ENCODE results near the gene WDFY4.

Gene WDFY4

DNA sequence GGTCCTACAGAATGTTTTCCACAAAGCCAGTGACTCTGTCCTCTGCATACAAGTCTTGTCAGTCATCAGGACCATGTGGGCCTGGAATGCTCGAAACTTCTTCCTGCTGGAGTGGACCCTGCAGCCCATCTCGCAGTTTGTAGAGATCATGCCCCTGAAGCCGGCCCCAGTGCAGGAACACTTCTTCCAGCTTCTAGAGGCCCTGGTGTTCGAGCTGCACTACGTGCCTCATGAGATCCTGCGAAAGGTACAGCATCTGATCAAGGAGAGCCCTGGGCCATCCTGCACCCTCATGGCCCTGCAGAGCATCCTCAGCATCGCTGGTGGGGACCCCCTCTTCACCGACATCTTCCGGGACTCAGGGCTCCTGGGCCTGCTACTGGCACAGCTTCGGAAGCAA lies 46.5 kb downstream of the WDFY4 start:
- DNase-seq (ENCODE audit: low read depth), result no peak
- TF ChIP-seq, protein P1, sequence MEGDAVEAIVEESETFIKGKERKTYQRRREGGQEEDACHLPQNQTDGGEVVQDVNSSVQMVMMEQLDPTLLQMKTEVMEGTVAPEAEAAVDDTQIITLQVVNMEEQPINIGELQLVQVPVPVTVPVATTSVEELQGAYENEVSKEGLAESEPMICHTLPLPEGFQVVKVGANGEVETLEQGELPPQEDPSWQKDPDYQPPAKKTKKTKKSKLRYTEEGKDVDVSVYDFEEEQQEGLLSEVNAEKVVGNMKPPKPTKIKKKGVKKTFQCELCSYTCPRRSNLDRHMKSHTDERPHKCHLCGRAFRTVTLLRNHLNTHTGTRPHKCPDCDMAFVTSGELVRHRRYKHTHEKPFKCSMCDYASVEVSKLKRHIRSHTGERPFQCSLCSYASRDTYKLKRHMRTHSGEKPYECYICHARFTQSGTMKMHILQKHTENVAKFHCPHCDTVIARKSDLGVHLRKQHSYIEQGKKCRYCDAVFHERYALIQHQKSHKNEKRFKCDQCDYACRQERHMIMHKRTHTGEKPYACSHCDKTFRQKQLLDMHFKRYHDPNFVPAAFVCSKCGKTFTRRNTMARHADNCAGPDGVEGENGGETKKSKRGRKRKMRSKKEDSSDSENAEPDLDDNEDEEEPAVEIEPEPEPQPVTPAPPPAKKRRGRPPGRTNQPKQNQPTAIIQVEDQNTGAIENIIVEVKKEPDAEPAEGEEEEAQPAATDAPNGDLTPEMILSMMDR (conservative IDR thresholded peaks at IDR 0.05; ENCODE audit: control insufficient read depth, insufficient read depth, low read depth, low read length), result no peak
- H3K4me3 ChIP-seq (ENCODE audit: control insufficient read depth, low read depth, low read length), result no peak overlapping the region

DNA sequence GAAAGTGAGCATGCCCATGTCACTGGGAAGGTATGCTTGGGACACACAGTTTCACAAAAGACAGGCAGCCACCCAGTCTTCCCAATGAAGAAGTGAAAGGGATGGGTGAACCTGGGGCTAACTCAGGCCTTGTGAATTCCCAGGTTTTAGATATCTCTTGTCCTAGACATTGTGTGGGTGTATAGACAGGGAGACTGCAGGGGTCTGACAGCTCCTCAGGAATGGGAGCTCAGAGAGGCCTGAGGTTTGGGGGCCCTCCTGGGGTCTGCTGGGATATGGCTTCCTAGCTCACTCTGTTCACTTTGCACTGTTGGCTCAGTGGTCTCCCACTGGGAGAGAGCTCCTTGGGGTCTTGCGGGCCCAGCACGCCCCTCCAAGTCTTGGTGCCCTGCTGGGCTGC lies 47.0 kb downstream of the WDFY4 start:
- no peak for DNase-seq (ENCODE audit: low read depth)
- TF ChIP-seq, protein P1 (conservative IDR thresholded peaks at IDR 0.05; ENCODE audit: control insufficient read depth, insufficient read depth, low read depth, low read length), result no peak
- no peak overlapping the region for H3K4me3 ChIP-seq (ENCODE audit: control insufficient read depth, low read depth, low read length)

DNA sequence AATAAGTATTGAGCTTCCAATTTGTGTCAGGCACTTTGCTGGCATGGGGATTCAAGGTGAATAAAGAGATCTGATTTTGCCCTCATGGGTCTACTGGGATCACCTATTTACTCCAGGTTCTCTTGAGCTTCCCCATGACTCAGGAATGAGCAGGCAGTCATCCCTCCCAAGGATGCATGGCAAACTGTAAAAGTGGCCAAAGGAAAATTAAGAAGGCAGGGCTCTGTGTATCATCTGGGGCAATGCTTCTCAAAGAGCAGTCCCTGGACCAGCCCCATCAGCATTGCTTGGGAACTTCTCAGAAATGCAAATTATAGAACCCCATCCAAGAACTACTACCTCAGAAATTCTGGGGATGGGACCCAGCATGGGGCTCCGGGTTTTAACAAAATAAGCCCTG lies 48.7 kb downstream of the WDFY4 start:
- no peak for DNase-seq (ENCODE audit: low read depth)
- no peak overlapping the region for H3K4me3 ChIP-seq (ENCODE audit: control insufficient read depth, low read depth, low read length)
- TF ChIP-seq, protein P1 (conservative IDR thresholded peaks at IDR 0.05; ENCODE audit: control insufficient read depth, insufficient read depth, low read depth, low read length), result no peak

- DNase-seq (ENCODE audit: low read depth), result no peak
- H3K4me3 ChIP-seq (ENCODE audit: control insufficient read depth, low read depth, low read length), result no peak overlapping the region
- TF ChIP-seq, protein P1 (conservative IDR thresholded peaks at IDR 0.05; ENCODE audit: control insufficient read depth, insufficient read depth, low read depth, low read length), result no peak
Observed at GRCh38 chr10:48735836-48736390, 51.2 kb downstream of the WDFY4 start.

- no peak overlapping the region for H3K4me3 ChIP-seq (ENCODE audit: control insufficient read depth, low read depth, low read length)
- no peak for DNase-seq (ENCODE audit: low read depth)
- TF ChIP-seq, protein P1 (conservative IDR thresholded peaks at IDR 0.05; ENCODE audit: control insufficient read depth, insufficient read depth, low read depth, low read length), result no peak
Observed at GRCh38 chr10:48736596-48736995, 51.9 kb downstream of the WDFY4 start.

DNA sequence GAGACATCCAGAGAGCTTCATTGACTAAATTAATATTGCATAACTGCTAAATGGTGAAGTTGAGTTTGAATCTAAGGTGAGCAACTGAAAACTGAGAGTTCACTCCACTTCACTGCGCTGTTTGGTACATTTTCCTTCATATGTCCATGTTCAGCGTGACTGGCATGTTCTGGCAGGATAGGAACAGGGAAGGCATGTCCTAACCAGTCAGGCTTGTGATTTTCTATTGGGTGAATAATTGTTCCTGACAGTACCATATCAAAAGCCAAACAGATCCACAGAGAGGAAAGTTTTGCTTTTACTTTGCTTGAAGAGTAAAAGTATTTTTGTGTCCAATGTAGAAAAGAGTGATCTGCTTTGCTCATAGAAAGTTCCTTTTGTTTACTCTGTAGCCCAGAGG lies 53.2 kb downstream of the WDFY4 start:
- DNase-seq (ENCODE audit: low read depth), result no peak
- TF ChIP-seq, protein P1 (conservative IDR thresholded peaks at IDR 0.05; ENCODE audit: control insufficient read depth, insufficient read depth, low read depth, low read length), result no peak

DNA sequence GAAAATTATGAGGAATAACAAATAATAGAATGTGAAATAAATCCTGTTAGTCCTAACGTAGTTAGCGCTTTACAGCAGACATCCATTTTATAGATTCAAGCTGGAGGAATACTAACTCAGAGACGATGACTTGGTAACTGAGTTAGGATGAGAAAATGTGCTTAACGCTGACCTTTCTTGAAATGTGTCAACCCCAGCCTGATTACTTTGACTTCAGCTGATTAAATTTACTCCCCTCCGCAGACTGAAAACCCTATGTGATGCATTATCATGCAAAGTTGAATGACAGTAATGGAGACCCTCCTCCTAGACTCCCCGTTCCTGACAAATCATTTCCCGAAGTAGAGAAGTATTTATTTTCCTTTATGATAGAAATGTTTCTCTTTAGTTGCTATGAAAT lies 54.5 kb downstream of the WDFY4 start:
- H3K4me3 ChIP-seq (ENCODE audit: control insufficient read depth, low read depth, low read length), result no peak overlapping the region

More for the DNA sequence above, 53.2 kb downstream of the WDFY4 start:
- no peak overlapping the region for H3K4me3 ChIP-seq (ENCODE audit: control insufficient read depth, low read depth, low read length)

More for the DNA sequence above, 54.5 kb downstream of the WDFY4 start:
- DNase-seq (ENCODE audit: low read depth), result no peak
- TF ChIP-seq, protein P1 (conservative IDR thresholded peaks at IDR 0.05; ENCODE audit: control insufficient read depth, insufficient read depth, low read depth, low read length), result no peak

Measured in fibroblast of mammary gland (primary cell).